NCI-H2029 treated with DMSO at 0.1 percent for 48 hours (cell line): ENCODE data around the gene SWSAP1.
A peak's percentile ranks its signal among the peaks of the same experiment; 100 is the strongest.
"Not testable (repeated sequence)": the region's sequence is repeated elsewhere in the genome, so short reads cannot be mapped to it uniquely, and the experiment has no call there.

Source experiments
- DNase-seq: peaks from one replicate; lab custom pipeline; 2025; lab: John Stamatoyannopoulos, UW

Gene SWSAP1, protein sequence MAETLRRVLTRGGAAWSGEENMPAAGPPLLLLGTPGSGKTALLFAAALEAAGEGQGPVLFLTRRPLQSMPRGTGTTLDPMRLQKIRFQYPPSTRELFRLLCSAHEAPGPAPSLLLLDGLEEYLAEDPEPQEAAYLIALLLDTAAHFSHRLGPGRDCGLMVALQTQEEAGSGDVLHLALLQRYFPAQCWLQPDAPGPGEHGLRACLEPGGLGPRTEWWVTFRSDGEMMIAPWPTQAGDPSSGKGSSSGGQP

DNA sequence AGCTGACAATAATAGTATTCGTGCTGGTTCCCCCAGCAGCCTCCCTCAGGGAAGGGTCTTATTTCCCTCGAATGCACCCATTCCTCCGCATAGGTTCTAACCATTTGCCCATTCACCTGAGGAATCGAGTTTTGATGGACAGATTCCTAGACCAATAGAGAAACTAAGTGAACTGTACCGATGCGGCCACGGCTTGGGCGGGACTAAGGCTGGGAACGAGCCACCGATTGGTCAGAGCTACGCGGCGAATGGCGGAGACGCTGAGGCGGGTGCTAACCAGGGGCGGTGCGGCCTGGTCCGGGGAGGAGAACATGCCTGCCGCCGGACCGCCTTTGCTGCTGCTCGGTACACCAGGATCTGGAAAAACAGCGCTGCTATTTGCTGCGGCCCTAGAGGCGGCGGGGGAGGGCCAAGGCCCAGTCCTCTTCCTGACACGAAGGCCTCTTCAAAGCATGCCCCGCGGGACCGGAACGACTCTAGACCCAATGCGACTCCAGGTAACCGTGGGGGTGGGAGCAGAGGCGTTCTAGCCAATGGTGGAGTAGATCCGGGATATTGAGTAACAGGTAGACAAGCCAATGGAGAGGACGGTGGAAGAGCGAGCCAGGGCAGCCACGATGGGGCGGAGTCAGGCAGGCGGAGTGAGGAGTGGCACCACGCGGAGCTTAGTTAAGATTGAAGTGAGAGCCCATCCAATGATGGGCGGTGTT, at the start of gene SWSAP1:
Gene SWSAP1, plus strand, starts transcription at position 234 of the 710 bp plus-strand sequence. Its CDS starts 15 bp downstream, at position 249.
- DNase-seq, result peak; percentile 99

DNA sequence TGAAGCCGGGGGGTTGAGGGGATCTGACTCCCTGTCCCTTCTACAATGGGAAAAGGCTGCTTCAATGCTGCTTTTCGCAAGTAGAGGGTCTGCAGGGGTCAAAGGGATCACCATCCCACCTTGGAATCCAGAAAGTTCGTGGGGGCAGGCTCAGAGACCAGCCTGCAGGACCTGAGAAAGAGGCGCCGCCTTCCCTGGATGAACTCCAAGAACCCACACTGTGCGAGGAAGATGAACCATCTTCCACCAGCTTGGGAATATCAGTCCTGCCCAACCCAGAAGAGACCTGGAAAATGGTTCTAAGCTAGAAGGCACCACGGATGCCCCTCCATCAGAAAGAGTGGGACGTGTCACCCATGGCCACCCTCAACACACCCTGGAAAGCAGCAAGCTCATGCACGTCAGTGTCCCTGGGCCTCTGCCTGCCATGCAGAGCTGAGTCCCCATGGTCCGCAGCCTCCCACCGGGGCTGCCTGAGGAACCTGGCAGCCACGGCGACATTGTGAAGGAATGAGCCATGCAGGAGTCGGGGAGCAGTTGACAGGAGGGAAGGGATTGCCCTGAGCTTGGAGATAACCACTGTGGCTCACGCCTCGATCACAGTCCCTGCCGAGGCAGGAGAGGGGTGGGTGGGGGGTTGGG, 49.6 kb upstream of the SWSAP1 start:
- no peak for DNase-seq

DNA sequence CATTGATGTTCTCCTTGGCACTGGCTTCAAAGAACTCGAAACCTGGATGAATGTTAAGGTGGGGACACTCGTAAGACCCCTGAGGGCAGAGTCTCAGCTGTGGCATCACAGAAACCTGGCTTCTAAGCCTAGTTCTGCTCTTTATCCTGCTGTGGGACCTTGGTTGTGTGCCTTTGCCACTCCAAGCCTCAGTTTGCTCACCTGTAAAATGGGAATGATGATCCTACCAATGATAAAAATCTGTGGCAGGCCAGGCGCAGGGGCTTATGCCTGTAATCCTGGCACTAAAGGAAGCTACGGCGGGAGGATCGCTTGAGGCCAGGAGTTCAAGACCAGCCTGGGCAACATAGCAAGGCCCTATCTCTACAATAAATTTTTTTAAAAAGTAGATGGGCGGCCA, 48.9 kb upstream of the SWSAP1 start:
- DNase-seq, result no peak

DNA sequence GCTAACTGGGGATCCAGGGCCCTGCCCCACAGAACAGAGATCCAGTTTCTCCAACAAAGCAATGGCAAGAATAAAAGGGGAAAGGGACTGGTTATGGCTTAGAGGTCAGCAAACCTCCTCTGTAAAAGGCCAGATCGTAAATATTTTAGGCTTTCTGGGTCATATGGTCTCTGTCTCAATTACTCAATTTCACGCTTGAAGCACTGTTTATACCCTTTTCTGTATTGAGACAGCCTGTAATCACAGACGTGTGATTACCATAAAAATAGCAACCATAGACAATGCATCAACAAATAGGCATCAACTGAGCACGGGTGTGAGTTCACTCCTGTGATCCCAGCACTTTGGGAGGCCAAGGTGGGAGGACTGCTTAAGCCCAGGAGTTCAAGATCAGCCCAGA, 44.3 kb upstream of the SWSAP1 start:
- DNase-seq, result no peak

DNA sequence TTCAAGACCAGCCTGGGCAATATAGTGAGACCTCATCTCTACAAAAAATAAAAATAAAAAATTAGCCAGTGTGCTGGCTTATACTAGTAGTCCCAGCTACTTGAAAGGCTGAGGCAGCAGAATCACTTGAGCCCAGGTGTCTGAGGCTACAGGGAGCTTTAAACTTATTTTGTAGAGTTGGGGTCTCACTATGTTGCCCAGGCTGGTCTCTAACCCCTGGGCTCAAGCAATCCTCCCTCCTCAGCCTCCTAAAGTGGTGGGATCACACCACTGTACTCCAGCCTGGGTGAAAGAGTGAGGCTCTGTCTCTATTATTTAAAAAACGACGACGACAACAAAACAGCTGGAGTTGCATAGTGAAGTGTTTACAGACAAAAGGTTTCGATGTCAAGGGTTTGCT, 43.0 kb upstream of the SWSAP1 start:
- peak; percentile 28 for DNase-seq

DNA sequence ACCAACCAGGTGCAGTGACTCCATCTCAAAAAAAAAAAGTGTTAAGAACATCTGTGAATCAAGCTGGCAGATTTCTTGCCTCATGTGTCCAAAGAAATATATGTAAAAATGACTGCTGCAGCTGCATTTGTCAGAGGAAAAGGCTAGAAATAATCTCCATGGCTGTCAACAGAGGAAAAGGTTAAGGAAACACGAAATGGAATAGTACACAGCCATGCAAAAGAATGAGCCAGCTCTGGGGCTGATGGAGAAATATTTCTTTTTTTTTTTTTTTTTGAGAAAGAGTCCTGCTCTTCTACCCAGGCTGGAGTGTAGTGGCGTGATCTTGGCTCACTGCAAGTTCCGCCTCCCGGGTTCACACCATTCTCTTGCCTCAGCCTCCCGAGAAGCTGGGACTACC, 41.6 kb upstream of the SWSAP1 start:
- no peak for DNase-seq

DNA sequence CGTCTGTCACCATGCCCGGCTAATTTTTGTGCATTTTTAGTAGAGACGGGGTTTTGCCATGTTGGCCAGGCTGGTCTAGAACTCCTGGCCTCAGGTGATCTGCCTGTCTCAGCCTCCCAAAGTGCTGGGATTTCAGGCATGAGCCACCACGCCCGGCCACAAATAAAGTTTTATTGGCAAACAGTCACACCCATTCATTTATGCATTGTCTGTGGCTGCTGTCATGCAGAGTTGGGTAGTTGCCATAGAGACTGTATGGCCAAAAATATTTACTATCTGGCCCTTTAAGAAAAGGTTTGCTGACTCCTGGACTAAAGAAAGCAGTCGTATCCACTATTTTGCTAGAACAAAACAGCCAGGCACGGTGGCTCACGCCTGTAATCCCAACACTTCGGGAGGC, 40.6 kb upstream of the SWSAP1 start:
- not testable (repeated sequence) for DNase-seq

DNA sequence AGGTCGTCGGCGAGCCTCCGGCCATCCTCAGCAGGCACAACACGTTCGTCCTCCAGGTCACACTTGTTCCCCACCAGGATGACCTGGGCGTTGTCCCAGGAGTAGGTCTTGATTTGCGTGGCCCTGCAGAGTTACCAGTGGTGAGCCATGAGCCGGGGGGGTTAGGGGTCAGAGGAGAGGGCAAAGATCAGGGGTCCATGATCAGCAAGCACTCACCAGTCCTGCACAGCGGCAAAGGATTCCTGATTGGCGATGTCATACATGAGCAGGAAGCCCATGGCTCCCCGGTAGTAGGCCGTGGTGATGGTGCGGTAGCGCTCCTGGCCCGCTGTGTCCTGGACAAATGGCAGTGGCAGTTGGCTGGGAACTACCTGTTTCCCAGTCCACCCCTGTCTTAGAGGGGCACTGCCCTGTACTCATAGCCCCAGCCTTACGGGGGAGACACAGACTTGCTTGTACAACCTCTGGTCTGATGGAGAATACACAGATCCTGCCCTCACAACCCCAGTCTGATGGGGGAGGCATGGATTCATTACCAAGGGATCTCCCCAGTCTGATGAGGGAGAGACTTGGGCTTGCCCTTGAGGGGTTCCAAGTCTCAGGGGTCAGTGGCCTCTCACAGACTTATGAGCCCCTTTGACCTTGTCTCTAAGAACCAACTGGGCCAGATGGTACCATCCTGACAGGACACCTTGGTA, 38.9 kb upstream of the SWSAP1 start:
- no peak for DNase-seq

DNA sequence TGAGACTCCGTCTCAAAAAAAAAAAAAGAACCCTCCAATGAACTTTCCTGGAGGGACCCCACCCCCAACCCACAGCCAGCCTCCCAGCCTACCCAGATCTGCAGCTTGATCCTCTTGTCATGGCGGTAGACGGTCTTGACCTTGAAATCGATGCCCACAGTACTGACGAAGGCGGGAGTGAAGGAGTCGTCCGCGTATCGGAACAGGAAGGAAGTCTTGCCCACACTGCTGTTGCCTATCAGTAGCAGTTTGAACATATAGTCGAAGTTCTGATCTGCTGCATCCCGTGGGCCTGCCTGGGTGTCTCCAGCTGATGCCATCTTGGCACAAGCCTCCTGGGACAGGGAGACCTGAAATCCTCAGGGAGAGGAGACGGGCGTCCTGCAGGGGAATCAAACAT, 37.4 kb upstream of the SWSAP1 start:
- DNase-seq, result no peak

DNA sequence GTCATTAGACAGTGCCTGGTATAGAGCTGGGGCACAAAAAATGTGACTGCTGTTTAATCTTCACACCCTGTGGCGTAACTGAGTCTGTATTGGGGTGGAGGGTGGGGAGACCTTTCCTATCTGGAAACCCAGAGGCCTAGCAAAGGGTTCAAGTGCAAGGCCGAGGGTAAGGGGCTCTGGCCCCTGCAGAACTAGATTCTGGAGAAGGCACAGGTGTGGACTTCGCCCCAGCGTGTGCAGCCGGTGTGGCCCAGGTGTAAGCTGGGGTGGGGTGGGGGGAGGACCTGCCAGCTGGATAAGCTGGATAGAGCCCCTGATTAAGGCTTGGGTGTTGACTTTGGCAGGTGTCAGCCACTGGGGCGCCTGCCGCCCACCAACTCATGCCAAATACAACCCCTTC, 36.3 kb upstream of the SWSAP1 start:
- no peak for DNase-seq

DNA sequence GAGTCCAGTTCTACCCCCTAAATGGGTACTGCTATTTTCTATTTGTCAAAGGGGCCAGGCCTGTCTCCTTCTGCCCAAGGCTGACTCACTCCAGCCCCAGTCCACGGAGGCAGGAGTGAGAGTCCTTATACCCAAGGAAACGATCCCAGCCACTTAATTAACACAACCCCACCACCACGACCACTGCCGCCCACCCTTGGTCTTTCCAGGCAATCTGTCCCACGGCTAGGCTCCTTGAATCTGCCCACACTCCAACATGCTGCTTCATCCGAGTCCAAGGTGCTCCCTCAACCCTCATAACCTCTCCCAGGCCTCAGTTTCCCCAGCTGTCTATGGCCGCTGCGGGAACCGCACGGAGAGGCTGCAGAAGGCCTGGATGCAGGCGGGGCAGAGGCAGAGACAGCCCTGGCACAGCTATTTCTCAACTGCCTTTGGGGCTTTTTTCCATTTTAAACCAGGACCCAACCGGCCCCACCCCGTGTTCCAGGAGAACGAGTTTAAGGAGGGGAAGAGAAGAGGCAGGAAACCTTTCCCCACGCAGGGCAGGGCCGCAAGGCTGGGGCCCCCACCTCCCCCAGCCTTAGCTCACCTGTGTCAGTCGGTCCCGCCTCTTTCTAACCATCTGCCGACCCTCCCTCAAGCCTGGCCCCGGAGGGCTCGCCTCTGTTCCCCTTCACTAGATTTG, 35.8 kb upstream of the SWSAP1 start:
- DNase-seq, result no peak

DNA sequence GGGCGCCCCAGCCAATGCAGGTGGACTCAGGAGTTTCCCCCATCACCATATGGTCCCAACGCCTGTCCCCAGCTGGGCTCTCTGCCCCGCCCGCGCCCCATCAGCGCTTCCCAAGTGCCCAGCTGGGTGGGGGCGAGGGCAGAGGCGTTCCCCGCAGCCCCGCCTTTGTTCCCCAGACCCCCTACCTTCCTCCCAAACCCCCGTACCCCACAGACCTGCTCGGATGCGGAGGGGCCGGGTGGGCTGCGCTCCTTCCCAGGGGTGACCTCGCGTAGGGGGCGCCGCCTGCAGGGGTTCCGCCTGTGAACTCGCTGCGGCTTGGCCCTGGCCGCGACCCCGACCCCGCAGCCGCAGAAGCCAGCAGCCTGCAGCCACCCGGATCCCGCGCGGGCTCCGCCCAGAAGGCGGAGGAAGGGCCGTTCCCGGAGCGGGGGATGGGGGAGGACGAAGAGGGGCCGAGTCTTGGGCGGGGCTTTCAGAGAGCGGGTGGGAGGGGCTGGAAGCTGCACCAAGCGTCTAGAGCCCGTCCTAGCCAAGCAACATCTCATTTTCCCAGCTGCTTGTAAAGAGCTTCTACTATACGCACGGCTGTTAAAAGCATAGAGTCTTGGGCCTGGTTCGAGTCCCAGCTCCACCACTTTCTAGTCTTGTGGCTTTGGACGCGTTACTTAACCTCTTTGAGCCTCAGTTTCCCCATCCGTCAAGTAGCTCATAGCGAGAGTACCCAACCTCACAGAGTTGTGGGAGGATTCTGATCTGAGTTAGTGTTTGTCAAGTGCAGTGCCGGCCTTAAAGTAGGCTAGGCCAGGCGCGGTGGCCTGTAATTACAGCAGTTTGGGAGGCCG, 35.0 kb upstream of the SWSAP1 start, which contains the start of gene RAB3D:
Gene RAB3D, minus strand, starts transcription at position 404 of the 845 bp plus-strand sequence. CDS start 2,258 bp downstream, outside the sequence.
- DNase-seq, result peak; percentile 85

DNA sequence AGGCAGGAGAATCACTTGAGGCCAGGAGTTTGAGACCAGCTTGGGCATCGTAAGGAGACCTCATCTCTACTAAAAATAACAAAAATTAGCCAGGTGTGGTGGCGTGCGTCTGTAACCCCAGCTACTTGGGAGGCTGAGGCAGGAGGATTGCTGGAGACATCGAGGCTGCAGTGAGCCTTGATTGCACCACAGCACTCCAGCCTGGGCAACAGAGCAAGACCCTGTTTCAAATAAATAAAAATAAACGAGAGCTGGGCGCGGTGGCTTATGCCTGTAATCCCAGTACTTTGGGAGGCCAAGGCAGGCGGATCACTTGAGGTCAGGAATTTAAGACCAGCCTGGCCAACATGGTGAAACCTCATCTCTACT, 34.4 kb upstream of the SWSAP1 start:
- DNase-seq, result not testable (repeated sequence)

DNA sequence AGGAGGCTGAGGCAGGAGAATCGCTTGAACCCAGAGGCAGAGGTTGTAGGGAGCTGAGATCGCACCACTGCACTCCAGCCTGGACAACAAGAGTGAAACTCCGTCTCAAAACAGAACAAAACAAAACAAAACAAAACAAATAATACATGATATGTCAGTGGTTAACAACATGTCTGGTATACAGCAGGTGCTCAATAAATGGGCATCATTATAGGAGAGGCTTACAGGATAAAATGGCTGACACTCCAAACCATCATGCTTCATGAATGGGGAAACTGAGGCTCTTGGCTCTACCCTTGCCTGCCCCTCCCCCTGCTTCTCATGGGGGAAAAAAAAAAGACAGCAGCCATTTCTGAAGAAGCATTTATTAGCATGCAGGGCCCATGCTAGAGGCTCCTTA, 32.0 kb upstream of the SWSAP1 start:
- DNase-seq, result no peak

DNA sequence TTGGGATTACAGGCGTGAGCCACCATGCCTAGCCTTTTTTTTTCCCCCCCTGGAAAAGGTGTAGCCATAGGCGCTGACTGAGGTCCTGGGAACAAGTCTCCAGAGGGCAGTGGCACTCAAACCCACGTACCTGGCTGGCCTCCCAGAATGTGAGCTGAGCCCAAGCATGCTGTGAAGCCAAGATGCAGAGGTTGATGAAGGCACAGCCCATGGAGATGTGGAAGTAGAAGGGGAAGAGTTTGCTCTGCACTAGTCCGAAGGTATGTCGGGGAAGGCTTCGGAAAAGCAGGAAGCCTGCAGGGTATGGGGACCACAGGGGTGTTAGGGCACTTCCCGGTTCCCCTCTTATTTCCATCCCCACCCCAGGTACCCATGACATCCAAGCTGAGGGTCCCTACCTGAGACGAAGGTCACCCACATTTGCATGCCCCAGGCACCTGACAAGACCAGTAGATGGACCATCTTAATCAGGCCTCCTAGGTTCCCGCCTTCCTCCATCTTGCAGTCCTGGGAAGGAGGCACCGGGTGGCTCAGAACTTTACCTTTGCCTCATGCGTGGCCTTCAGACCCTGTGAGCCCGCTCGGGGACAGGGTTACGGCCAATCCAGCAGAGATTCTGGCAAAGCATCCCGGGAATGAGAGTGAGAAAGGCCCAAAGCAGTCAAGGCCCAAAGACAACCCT, 29.2 kb upstream of the SWSAP1 start:
- peak; percentile 33 for DNase-seq

DNA sequence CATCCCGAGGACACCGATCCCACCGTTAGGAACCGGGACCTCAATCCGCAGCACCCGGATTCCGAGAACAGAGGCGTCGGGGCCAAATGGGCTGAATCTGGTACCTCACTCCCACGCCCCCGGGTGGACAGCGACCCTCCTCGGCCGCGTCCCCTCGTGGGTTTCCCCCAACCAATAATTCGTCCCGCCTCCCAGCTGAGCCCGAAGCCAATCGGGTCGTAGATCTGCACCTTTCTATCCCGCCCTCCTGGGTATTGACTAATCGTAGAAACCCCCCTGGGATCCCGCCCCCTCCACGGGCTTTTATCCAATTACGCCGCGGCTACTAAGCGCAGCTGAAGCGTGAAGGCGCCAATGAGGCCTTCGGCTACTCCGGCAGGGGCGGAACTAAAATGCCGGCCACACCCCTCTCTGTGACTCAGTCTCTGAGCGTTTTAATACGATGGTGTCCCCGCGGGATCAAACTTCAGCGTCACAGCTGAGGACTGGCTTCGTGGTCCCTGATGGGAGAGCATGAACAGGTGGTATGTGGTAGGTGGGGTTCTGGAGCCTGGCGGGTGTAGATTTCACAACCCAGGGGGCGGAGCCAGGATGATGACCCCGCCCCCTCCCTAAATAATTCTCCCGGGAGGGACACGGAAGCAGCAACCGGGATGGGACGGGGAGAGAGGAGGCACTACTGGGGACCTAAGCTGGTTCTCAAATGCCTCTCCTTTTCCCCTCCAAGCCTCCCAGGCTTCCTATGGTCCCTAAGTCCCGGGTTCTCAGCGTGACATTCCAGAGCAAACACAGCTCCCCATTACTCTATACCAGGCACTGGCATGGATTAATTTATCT, 28.1 kb upstream of the SWSAP1 start, which contains the start of the genes CCDC159 and TMEM205:
Gene CCDC159, plus strand, starts transcription at position 416 of the 837 bp plus-strand sequence. Its CDS starts 88 bp downstream, at position 504.
Gene TMEM205, minus strand, starts transcription at position 165 of the 837 bp plus-strand sequence. CDS start 649 bp downstream, outside the sequence.
- peak; percentile 95 for DNase-seq

DNA sequence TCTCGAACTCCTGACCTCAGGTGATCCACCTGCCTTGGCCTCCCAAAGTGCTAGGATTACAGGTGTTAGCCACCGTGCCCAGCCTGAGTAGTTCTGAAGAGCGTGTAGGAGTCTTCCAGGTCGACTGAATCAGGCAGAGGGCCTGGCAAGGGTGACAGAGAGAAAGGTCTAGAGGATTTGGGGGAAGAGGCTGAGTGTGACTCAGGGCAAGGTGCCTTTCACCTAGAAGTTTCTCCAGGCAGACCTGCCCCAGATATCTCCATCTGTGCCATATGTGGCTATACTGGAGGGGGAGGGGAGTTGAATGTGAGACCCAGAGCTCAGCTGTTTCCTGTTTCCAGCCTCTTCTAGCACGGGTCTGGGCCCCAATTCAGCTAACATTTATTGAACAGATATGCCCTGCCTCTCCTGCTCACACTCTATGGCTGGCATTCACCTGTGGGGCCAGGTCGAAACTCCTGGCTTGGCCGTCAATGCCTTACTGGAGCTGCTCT, 26.9 kb upstream of the SWSAP1 start:
- DNase-seq, result no peak

DNA sequence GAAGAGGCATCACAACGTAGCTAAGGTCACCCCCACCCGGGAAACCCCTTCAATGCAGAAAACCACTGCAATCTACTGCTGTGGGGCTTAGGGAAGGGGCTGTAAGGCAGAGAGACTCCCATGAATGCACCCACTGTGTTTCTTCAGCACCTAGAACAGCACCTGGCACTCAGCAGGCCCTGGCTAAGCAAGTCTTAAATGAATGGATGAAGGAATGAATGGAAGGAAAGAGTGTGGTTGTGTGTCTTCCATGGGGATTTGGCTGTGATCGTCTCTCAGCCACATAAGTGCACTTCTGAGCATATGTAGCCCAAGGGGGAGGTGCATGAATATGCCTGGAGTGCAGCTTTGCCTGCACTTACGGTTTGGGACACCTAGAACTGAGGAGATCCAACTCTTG, 25.3 kb upstream of the SWSAP1 start:
- no peak for DNase-seq

DNA sequence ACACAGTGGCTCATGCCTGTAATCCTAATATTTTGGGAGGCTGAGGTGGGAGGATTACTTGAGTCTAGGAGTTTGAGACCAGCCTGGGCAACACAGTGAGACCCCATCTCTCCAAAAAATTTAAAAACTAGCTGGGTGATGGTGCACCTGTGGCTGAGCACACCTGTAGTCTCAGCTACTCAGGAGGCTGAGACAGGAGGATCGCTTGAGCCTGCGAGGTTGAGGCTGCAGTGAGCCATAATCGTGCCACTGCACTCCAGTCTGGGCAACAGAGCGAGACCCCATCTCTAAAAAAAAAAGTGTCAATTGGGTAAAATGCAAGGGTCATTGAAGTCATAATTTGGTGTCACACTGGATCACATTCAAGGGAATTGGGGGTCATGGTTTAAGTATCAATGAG, 20.4 kb upstream of the SWSAP1 start:
- not testable (repeated sequence) for DNase-seq
